NCI-H1417 (cell line): Measurements from ENCODE around the gene HCRTR2.

ENCODE experiments used
- DNase-seq, 3 experiments: peaks; one replicate each; lab custom pipeline; 2025; lab: John Stamatoyannopoulos, UW

Gene HCRTR2

DNA sequence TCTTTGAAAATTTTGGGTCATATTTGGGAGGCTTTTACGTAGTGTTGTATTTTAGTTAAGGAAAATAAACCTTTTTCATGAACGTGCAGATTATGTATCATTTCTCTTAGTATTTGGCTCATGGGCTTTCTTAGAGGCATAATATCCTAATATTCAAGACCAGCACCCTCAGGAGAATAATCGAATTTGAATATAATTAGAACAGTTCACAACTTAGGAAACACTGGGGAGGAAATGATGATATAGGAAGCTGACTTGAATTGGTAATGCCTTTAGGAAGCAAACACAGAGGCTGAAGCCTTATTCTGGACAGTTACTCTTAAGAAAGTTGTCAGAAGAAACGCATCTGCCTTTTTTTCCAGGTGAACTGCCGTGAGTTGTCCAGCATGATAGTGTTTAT lies 152.9 kb downstream of the HCRTR2 start, which contains the start of gene GFRAL:
Gene GFRAL, plus strand, starts transcription at position 301 of the 400 bp plus-strand sequence. Its CDS starts 86 bp downstream, at position 387.
- DNase-seq, result no peak
